NCI-H510A treated with DMSO at 0.1 percent for 48 hours (cell line): ENCODE measurements around the gene BAIAP2L2.
"Not testable (repeated sequence)": the region's sequence is repeated elsewhere in the genome, so short reads cannot be mapped to it uniquely, and the experiment has no call there.

Experiments used
- DNase-seq: peaks from one replicate; lab custom pipeline; 2025; lab: John Stamatoyannopoulos, UW

Gene BAIAP2L2

GRCh38 chr22:38127869-38128268, 17.4 kb upstream of the BAIAP2L2 start:
- no peak for DNase-seq

- no peak for DNase-seq
Observed at GRCh38 chr22:38126928-38127668, 16.6 kb upstream of the BAIAP2L2 start.

- DNase-seq, result no peak
Observed at GRCh38 chr22:38125751-38126201, 15.3 kb upstream of the BAIAP2L2 start.

- no peak for DNase-seq
Observed at GRCh38 chr22:38125038-38125610, 14.6 kb upstream of the BAIAP2L2 start.

- no peak for DNase-seq
Observed at GRCh38 chr22:38124236-38124974, 13.9 kb upstream of the BAIAP2L2 start.

- no peak for DNase-seq
Observed at GRCh38 chr22:38122616-38123015, 12.1 kb upstream of the BAIAP2L2 start.

- DNase-seq, result no peak
Observed at GRCh38 chr22:38120359-38121110, 10.1 kb upstream of the BAIAP2L2 start.

GRCh38 chr22:38118747-38119146, 8.3 kb upstream of the BAIAP2L2 start:
- DNase-seq, result not testable (repeated sequence)

GRCh38 chr22:38118182-38118581, 7.7 kb upstream of the BAIAP2L2 start:
- no peak for DNase-seq

GRCh38 chr22:38117556-38117955, 7.1 kb upstream of the BAIAP2L2 start:
- DNase-seq, result not testable (repeated sequence)

- DNase-seq, result no peak
Observed at GRCh38 chr22:38115423-38116205, 5.1 kb upstream of the BAIAP2L2 start.

- peak; percentile 54 for DNase-seq
Observed at GRCh38 chr22:38114484-38115398, 4.3 kb upstream of the BAIAP2L2 start.

GRCh38 chr22:38112381-38112780, 1.9 kb upstream of the BAIAP2L2 start:
- DNase-seq, result no peak

GRCh38 chr22:38111925-38112355, 1.5 kb upstream of the BAIAP2L2 start:
- no peak for DNase-seq

GRCh38 chr22:38110863-38111852, 674 bp upstream of the BAIAP2L2 start:
- no peak for DNase-seq

GRCh38 chr22:38109371-38110001, 998 bp downstream of the BAIAP2L2 start:
- no peak for DNase-seq

- no peak for DNase-seq
Observed at GRCh38 chr22:38108561-38109319, 1.7 kb downstream of the BAIAP2L2 start.
